Activated naive CD8-positive, alpha-beta T cell treated with anti-CD3 and anti-CD28 coated beads, Interleukin-2, amount 50 U/mL, for 16 hours (primary cell): ENCODE data around the gene PTH2.
"Not testable (repeated sequence)": the region's sequence is repeated elsewhere in the genome, so short reads cannot be mapped to it uniquely, and the experiment has no call there.

ENCODE experiments used
- DNase-seq: peaks from one replicate; pipeline ENCODE4 v3.0.0-alpha.2; 2020; ENCODE audit warnings: low read depth, low spot score

The PTH2 gene

GRCh38 chr19:49382639-49383038, 40.6 kb downstream of the PTH2 start:
- DNase-seq = no peak

GRCh38 chr19:49380391-49380790, 42.9 kb downstream of the PTH2 start:
- no peak for DNase-seq

- DNase-seq = no peak
These were observed 44.7 kb downstream of the PTH2 start for GRCh38 chr19:49378512-49378911.

GRCh38 chr19:49374665-49375434, 48.4 kb downstream of the PTH2 start:
- DNase-seq = no peak

- not testable (repeated sequence) for DNase-seq
These were observed 50.1 kb downstream of the PTH2 start for GRCh38 chr19:49373174-49373573.
